GM12864 (cell line): ENCODE data around the gene TALDO1.

Source experiments
- DNase-seq: peaks from one replicate; pipeline ENCODE4 v3.0.0-alpha.2; 2011; ENCODE audit warnings: low read depth
- H3K4me3 ChIP-seq: 2 replicates; pipeline ENCODE4 v1.5.1; 2011; ENCODE audit warnings: mild to moderate bottlenecking, low read depth, low read length, control low read depth
- CTCF ChIP-seq: IDR thresholded peaks from 2 replicates; pipeline ENCODE4 v1.5.1; 2011; ENCODE audit warnings: low read depth, mild to moderate bottlenecking, moderate library complexity, low read length, control low read depth, inconsistent platforms; ENCODE audit errors: missing control alignments

The TALDO1 gene

DNA sequence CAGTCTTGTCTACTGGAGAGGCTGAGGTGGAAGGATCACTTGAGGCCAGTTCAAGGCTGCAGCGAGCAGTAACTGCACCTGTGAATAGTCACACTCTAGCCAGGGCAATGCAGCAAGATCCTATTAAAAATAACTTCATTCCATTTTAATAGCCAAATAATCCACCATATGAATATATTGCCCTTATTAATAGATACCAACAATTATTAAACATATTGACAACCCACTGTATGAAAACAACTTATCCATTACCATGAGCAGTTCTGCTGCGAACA is 19.6 kb downstream of the TALDO1 start:
- TF ChIP-seq CTCF, result no peak
- no peak for DNase-seq
- H3K4me3 ChIP-seq, result no peak overlapping the region

DNA sequence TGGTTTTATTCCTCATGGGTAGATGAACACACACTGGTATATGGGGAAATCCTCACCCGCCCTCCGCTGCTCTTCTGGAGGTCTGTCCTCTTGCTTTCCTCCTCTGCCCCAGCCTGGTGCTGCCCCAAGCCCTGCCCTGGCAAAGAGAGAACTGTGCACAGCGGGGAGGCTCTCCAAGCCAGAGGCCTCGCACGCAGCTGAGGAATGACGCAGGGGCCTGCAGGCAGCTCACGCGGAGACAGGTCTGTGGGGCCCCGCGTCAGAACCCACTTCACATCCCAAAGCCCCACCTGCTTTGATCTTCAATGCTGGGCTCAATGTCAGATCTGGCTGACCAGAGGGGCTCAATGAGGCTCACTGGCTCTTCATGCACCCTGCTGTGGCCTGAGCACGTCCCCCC is 20.0 kb downstream of the TALDO1 start:
- no peak for DNase-seq
- H3K4me3 ChIP-seq, result no peak overlapping the region
- no peak for TF ChIP-seq CTCF

DNA sequence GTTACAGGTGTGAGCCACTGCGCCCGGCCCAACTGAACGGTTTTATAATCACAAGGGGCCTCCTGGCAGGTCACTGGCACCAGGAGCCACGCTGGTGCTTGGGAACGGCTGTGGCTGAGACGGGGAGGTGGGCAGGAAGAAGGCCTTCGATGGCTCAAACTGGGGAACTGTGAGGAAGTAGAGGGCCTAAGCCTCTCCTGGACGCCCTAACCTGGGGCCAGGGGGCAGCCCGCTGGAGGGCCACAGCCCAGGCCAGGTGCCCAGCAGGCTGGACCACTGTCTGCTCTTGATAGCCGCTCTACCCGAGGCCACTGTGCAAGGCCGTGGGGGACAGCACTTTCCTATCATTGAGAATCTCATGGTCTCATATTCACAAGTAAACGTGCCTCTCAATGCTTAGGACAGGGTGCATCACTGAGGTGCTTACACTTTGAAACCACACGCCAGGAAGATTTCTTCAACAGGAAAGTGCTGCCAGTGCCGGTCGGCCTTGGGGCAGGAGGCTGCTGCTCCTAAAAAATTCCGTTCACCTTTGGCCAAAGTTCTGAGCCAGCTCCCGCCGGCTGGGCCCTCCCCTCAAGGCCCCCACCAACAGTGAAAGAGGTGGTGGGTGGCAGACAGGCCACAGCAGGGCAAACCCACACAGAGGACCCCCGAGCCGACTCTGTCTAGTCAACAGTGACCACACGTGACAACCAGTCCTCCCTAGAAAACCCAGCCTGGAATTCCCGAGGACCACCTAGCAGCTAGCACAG is 22.8 kb downstream of the TALDO1 start:
- H3K4me3 ChIP-seq, result no peak overlapping the region
- no peak for TF ChIP-seq CTCF
- no peak for DNase-seq

GRCh38 chr11:770642-771616 is 23.7 kb downstream of the TALDO1 start:
- no peak for TF ChIP-seq CTCF
- no peak overlapping the region for H3K4me3 ChIP-seq
- no peak for DNase-seq

- DNase-seq, result no peak
- no peak overlapping the region for H3K4me3 ChIP-seq
- no peak for TF ChIP-seq CTCF
These were observed 24.4 kb downstream of the TALDO1 start for GRCh38 chr11:771617-772204.

DNA sequence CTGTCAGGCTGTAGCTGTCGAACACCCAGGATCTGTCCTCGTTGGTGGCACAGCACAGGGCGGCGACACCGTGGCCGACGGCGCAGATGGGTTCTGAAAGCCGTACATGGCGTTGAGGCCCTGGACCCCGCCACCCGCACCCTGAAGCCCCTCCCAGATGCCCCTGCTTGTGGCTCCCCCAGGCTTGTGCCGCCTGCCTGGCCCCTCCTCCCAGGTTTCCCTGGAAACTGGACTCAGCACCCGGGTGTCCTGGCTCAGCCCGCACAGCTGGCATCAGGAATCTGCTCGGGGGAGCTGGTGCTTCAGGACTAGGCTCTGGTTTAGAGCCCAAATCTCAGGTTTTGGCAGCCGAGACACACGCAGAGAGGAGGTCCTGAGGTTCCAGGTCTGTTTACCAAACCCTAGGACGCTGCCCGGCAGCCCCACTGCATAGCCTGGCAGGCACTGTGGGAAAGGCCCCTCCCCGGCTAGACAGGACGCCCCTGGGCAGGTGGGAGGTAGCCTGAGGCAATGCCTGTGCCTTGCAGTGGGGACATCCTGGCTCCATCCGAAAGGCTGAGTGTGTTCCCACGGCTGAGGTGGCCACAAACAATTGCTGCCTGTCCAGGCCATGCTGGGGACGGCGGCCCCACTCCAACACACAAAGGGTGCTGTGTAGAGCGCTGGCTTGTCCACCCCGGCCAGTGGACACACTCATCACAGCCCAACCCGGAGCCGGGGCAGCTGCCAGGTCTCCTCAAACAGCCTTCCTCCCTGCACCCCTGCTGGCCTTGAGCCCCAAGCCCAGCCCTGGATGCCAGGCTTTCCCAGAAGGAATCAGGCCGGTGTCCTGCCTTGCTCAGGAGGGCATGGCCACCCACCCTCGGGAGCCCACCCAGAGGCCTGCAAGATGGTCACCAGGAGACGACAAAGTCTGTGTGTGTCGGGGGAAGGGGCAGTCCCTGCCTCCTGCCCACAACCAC is 25.4 kb downstream of the TALDO1 start:
- DNase-seq, result no peak
- no peak for TF ChIP-seq CTCF
- H3K4me3 ChIP-seq, result no peak overlapping the region
